H9 (cell line): ENCODE results near the gene EML2. TPM values are rescaled to one million over a fixed set of nuclear protein-coding genes. Genes with fewer than 3 reads are reported as not detected.

Experiments used
- DNase-seq: peaks from one replicate; pipeline ENCODE4 v3.0.0-alpha.2; 2017
- H2AFZ ChIP-seq: one replicate; pipeline ENCODE4 v1.6.1; 2013; ENCODE audit warnings: mild to moderate bottlenecking, low read length, control low read depth, moderate library complexity
- H2AK5ac ChIP-seq: 2 replicates; pipeline ENCODE4 v1.6.1; 2013; ENCODE audit warnings: low read length, control low read depth, mixed read lengths; ENCODE audit not compliant: insufficient read length
- H2BK120ac ChIP-seq: one replicate; pipeline ENCODE4 v1.6.1; 2013; ENCODE audit warnings: low read depth, mild to moderate bottlenecking, low read length, control low read depth, inconsistent platforms; ENCODE audit not compliant: poor library complexity, severe bottlenecking
- H2BK12ac ChIP-seq: 2 replicates; pipeline ENCODE4 v1.6.1; 2013; ENCODE audit warnings: low read length, control low read depth, mixed read lengths, low read depth; ENCODE audit not compliant: insufficient read length
- H2BK15ac ChIP-seq: 2 replicates; pipeline ENCODE4 v1.6.1; 2013; ENCODE audit warnings: low read depth, low read length, control low read depth
- H2BK20ac ChIP-seq: one replicate; pipeline ENCODE4 v1.6.1; 2013; ENCODE audit warnings: low read depth, mild to moderate bottlenecking, low read length, control low read depth, inconsistent platforms; ENCODE audit not compliant: poor library complexity, severe bottlenecking
- H2BK5ac ChIP-seq: 2 replicates; pipeline ENCODE4 v1.6.1; 2013; ENCODE audit warnings: low read length, control low read depth, mixed read lengths; ENCODE audit not compliant: insufficient read length
- H3K14ac ChIP-seq: 2 replicates; pipeline ENCODE4 v1.6.1; 2013; ENCODE audit warnings: low read length, control low read depth; ENCODE audit not compliant: insufficient read depth
- H3K18ac ChIP-seq: 2 replicates; pipeline ENCODE4 v1.6.1; 2013; ENCODE audit warnings: low read depth, mild to moderate bottlenecking, mixed read lengths, low read length, control low read depth; ENCODE audit not compliant: insufficient read length
- H3K23ac ChIP-seq: 2 replicates; pipeline ENCODE4 v1.6.1; 2013; ENCODE audit warnings: low read length, control low read depth, mixed read lengths, low read depth; ENCODE audit not compliant: insufficient read length
- H3K23me2 ChIP-seq: 2 replicates; pipeline ENCODE4 v1.6.1; 2013; ENCODE audit warnings: low read depth, mild to moderate bottlenecking, mixed read lengths, low read length, control low read depth; ENCODE audit not compliant: insufficient read length, poor library complexity, severe bottlenecking
- H3K27ac ChIP-seq: 2 replicates; pipeline ENCODE4 v1.5.1; 2013; ENCODE audit warnings: low read length, control low read depth, mixed read lengths, low read depth; ENCODE audit not compliant: insufficient read length
- H3K27me3 ChIP-seq: 2 replicates; pipeline ENCODE4 v1.6.1; 2013; ENCODE audit warnings: low read length, control low read depth, inconsistent platforms; ENCODE audit not compliant: insufficient read depth
- H3K4ac ChIP-seq: 2 replicates; pipeline ENCODE4 v1.6.1; 2013; ENCODE audit warnings: low read depth, mild to moderate bottlenecking, control low read depth, inconsistent platforms, low read length, moderate library complexity
- H3K4me1 ChIP-seq: 2 replicates; pipeline ENCODE4 v1.6.1; 2013; ENCODE audit warnings: low read length, control low read depth, inconsistent platforms; ENCODE audit not compliant: insufficient read depth
- H3K4me2 ChIP-seq: 2 replicates; pipeline ENCODE4 v1.6.1; 2013; ENCODE audit warnings: low read length, control low read depth, mixed read lengths; ENCODE audit not compliant: insufficient read length, insufficient read depth
- H3K56ac ChIP-seq: 2 replicates; pipeline ENCODE4 v1.6.1; 2013; ENCODE audit warnings: low read depth, mild to moderate bottlenecking, mixed read lengths, low read length, control low read depth; ENCODE audit not compliant: insufficient read length
- H3K79me1 ChIP-seq: 2 replicates; pipeline ENCODE4 v1.6.1; 2013; ENCODE audit warnings: low read depth, mild to moderate bottlenecking, moderate library complexity, low read length, control low read depth, inconsistent platforms; ENCODE audit not compliant: insufficient read depth, poor library complexity, severe bottlenecking
- H3K79me2 ChIP-seq: 2 replicates; pipeline ENCODE4 v1.6.1; 2013; ENCODE audit warnings: low read length, control low read depth, inconsistent platforms; ENCODE audit not compliant: insufficient read depth
- H3K9ac ChIP-seq: 2 replicates; pipeline ENCODE4 v1.6.1; 2013; ENCODE audit warnings: low read length, control low read depth, mixed read lengths; ENCODE audit not compliant: insufficient read length; ENCODE audit errors: extremely low read depth
- H3K9me3 ChIP-seq: one replicate; pipeline ENCODE4 v1.6.1; 2013; ENCODE audit warnings: low read depth, low read length, inconsistent platforms; ENCODE audit not compliant: control insufficient read depth
- H3T11ph ChIP-seq: one replicate; pipeline ENCODE4 v1.6.1; 2013; ENCODE audit warnings: mild to moderate bottlenecking, low read length, control low read depth, inconsistent platforms
- H4K20me1 ChIP-seq: one replicate; pipeline ENCODE4 v1.6.1; 2013; ENCODE audit not compliant: control insufficient read depth, insufficient read length, insufficient read depth
- H4K5ac ChIP-seq: 2 replicates; pipeline ENCODE4 v1.6.1; 2013; ENCODE audit warnings: low read depth, mild to moderate bottlenecking, mixed read lengths, low read length, control low read depth; ENCODE audit not compliant: insufficient read length
- H4K8ac ChIP-seq: replicated peaks from 2 replicates; pipeline ENCODE4 v1.6.1; 2013; ENCODE audit warnings: low read length, control low read depth, mixed read lengths, low read depth; ENCODE audit not compliant: insufficient read length
- H4K91ac ChIP-seq: 2 replicates; pipeline ENCODE4 v1.6.1; 2013; ENCODE audit warnings: low read depth, mild to moderate bottlenecking, moderate library complexity, mixed read lengths, low read length, control low read depth; ENCODE audit not compliant: insufficient read length
- H3K27ac Mint-ChIP-seq, 3 experiments: 2 replicates in 2 of 3; 3 replicates in 1 of 3; pipeline ENCODE4 v1.8.0; 2020 to 2021; ENCODE audit warnings: mixed read lengths in 3 of 3, mild to moderate bottlenecking in 1 of 3, moderate library complexity in 1 of 3
- H3K27me3 Mint-ChIP-seq: 2 replicates; pipeline ENCODE4 v1.8.0; 2021; ENCODE audit warnings: low read depth, mild to moderate bottlenecking, moderate library complexity, mixed read lengths
- H3K36me3 Mint-ChIP-seq, 3 experiments: 2 replicates in 2 of 3; 3 replicates in 1 of 3; pipeline ENCODE4 v1.8.0; 2020 to 2021; ENCODE audit warnings: low read depth in 3 of 3, mixed read lengths in 3 of 3; ENCODE audit not compliant: insufficient read depth in 1 of 3
- H3K4me1 Mint-ChIP-seq, 2 experiments: 2 replicates each; pipeline ENCODE4 v1.8.0; 2020; ENCODE audit warnings: mixed read lengths in 2 of 2
- H3K4me3 Mint-ChIP-seq, 2 experiments: 2 replicates in 1 of 2; 3 replicates in 1 of 2; pipeline ENCODE4 v1.8.0; 2020 to 2021; ENCODE audit warnings: mild to moderate bottlenecking in 2 of 2, mixed read lengths in 2 of 2, moderate library complexity in 1 of 2
- H3K9me3 Mint-ChIP-seq, 2 experiments: 2 replicates in 1 of 2; 3 replicates in 1 of 2; pipeline ENCODE4 v1.8.0; 2020; ENCODE audit warnings: mild to moderate bottlenecking in 2 of 2, mixed read lengths in 2 of 2, moderate library complexity in 1 of 2
- WGBS: extraction: QIAGEN DNeasy Blood & Tissue Kit; methylation state at CpG from one replicate; pipeline ENCODE4 v1.1.7; 2013; ENCODE audit warnings: missing lambda C conversion rate, low lambda C conversion rate, mixed read lengths; ENCODE audit not compliant: insufficient read length; ENCODE audit errors: extremely low coverage; 5-methylcytosine and 5-hydroxymethylcytosine counted together
- microRNA-seq: library from miRNA; unstranded; fragments of <30 nt; microRNA quantifications from one replicate; pipeline ENCODE4, GENCODE V29; 2020; ENCODE audit warnings: borderline microRNAs expressed
- total RNA-seq: library from RNA; stranded (reverse); gene quantifications from 2 replicates; pipeline ENCODE4 v1.2.1, GENCODE V29; 2021
- TF ChIP-seq, protein P1 (sequence below): fragments of 200-600 bp; sonication (generic); conservative IDR thresholded peaks from 3 replicates; pipeline ENCODE4 v1.8.0; 2021; ENCODE audit warnings: antibody characterized with exemption, mild to moderate bottlenecking

The EML2 gene
- total RNA-seq, 1 experiment from 2014 or later: 22.6 TPM

DNA sequence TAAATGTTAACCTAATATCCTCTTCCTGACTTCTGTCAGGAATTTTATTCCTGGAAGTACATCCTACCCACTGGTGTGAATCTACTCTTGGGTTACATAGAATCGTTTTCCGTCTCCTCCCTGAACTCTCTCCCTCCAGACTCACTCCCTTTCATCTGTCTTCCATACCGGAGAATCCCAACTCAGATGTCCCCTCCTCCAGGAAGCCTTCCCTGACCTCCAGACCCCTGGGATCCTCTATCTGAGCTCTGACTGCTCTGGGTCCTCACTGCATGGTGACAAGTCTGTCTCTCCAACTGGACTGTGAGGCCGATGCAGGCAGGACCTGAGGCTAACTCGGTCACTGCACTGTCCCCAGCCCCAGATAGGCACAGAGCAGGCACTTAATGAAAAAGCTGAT is 79.2 kb downstream of the EML2 start:
- Mint-ChIP-seq H3K4me1 (peaks cover 17 to 18% of the 10 kb centered on the region in 2 experiments), H3K27ac (peak overlapping the region in 2 of 3 experiments; percentile 3 to 40; a peak in 2 of 7 replicates), H3K36me3 (no peaks in the 10 kb centered on the region; a peak in 1 of 7 replicates), H3K27me3 (no peaks in the 10 kb centered on the region), H3K4me3 (no peak overlapping the region), H3K9me3 (no peaks in the 10 kb centered on the region)
- no peak overlapping the region for H4K8ac ChIP-seq
- no peak overlapping the region for H3K56ac ChIP-seq
- no peak overlapping the region for H2BK120ac ChIP-seq
- no peak overlapping the region for H2BK15ac ChIP-seq
- no peak overlapping the region for H3K18ac ChIP-seq
- no peak overlapping the region for H3K14ac ChIP-seq
- no peak for DNase-seq
- no peaks in the 10 kb centered on the region for H3K27me3 ChIP-seq
- no peak overlapping the region for H3K23ac ChIP-seq
- no peaks in the 10 kb centered on the region for H3K79me1 ChIP-seq
- peaks cover 4% of the 10 kb centered on the region; the same call in 1 of the 2 replicates for H3K4me1 ChIP-seq
- no CpG with 5 or more reads among the region's 5 CpGs for whole genome bisulfite sequencing
- no peak overlapping the region for H4K91ac ChIP-seq
- no peaks in the 10 kb centered on the region for H3K23me2 ChIP-seq
- no peak overlapping the region for H2BK12ac ChIP-seq
- TF ChIP-seq, protein P1, sequence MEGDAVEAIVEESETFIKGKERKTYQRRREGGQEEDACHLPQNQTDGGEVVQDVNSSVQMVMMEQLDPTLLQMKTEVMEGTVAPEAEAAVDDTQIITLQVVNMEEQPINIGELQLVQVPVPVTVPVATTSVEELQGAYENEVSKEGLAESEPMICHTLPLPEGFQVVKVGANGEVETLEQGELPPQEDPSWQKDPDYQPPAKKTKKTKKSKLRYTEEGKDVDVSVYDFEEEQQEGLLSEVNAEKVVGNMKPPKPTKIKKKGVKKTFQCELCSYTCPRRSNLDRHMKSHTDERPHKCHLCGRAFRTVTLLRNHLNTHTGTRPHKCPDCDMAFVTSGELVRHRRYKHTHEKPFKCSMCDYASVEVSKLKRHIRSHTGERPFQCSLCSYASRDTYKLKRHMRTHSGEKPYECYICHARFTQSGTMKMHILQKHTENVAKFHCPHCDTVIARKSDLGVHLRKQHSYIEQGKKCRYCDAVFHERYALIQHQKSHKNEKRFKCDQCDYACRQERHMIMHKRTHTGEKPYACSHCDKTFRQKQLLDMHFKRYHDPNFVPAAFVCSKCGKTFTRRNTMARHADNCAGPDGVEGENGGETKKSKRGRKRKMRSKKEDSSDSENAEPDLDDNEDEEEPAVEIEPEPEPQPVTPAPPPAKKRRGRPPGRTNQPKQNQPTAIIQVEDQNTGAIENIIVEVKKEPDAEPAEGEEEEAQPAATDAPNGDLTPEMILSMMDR: no peak
- 0 out of 2 replicates have a peak, but pooled peaks cover 2% of the 10 kb centered on the region for H3K79me2 ChIP-seq
- no peak overlapping the region for H2BK5ac ChIP-seq
- no peak overlapping the region for H3K4me2 ChIP-seq
- H2AK5ac ChIP-seq: no peak overlapping the region
- no peak overlapping the region for H3K9ac ChIP-seq
- H3K27ac ChIP-seq: no peak overlapping the region
- H3T11ph ChIP-seq: no peak overlapping the region
- H2BK20ac ChIP-seq: no peak overlapping the region
- H2AFZ ChIP-seq: no peak overlapping the region
- no peaks in the 10 kb centered on the region for H3K9me3 ChIP-seq
- H4K20me1 ChIP-seq: no peaks in the 10 kb centered on the region
- H3K4ac ChIP-seq: no peak overlapping the region
- H4K5ac ChIP-seq: no peak overlapping the region

Small RNA genes within 50 kb of the gene (microRNA-seq; reads per million reads assigned to microRNA genes)
- 32.0 reads per million, percentile 62 among the genes with 10 or more reads in this experiment for gene MIR330
- not detected for gene MIR642A
- gene MIR642B: not detected

Other genes with a start within 250 kb of the EML2 start
- 40.4 and 42.6 TPM in 2 replicates for gene PPP1R13L, start 234.3 kb downstream of the EML2 start, total RNA-seq
- 43.4 and 48.7 TPM in 2 replicates for gene POLR1G, start 232.8 kb downstream of the EML2 start, total RNA-seq
- gene ERCC1, start 215.5 kb downstream of the EML2 start, total RNA-seq: 62.4 and 66.7 TPM in 2 replicates
- gene FOSB, start 171.4 kb downstream of the EML2 start, total RNA-seq: 1.7 and 2.5 TPM in 2 replicates
- 18.9 and 20.1 TPM in 2 replicates for gene RTN2, start 142.3 kb downstream of the EML2 start, total RNA-seq
- 7.7 and 8.1 TPM in 2 replicates for gene PPM1N, start 141.0 kb downstream of the EML2 start, total RNA-seq
- 157 and 162 TPM in 2 replicates for gene VASP, start 131.9 kb downstream of the EML2 start, total RNA-seq
- gene OPA3, start 54.6 kb downstream of the EML2 start, total RNA-seq: 13.0 and 14.7 TPM in 2 replicates
- gene GPR4, start 37.2 kb downstream of the EML2 start, total RNA-seq: 0.07 TPM in 1 of 2 replicates, not detected in the other
- gene GIPR, start 28.8 kb upstream of the EML2 start, total RNA-seq: 0.55 and 0.61 TPM in 2 replicates
- 793 and 808 TPM in 2 replicates for gene SNRPD2, start 52.6 kb upstream of the EML2 start, total RNA-seq
- 13.7 and 14.1 TPM in 2 replicates for gene QPCTL, start 53.3 kb upstream of the EML2 start, total RNA-seq
- gene FBXO46, start 91.5 kb upstream of the EML2 start, total RNA-seq: 43.6 and 43.9 TPM in 2 replicates
- gene MEIOSIN, start 94.0 kb upstream of the EML2 start, total RNA-seq: 0.07 TPM in 1 of 2 replicates, not detected in the other
- 41.6 and 41.7 TPM in 2 replicates for gene SIX5, start 129.9 kb upstream of the EML2 start, total RNA-seq
- 63.9 and 67.4 TPM in 2 replicates for gene DMPK, start 143.1 kb upstream of the EML2 start, total RNA-seq
- gene DMWD, start 153.4 kb upstream of the EML2 start, total RNA-seq: 70.7 and 75.1 TPM in 2 replicates
- 0.29 and 0.55 TPM in 2 replicates for gene RSPH6A, start 175.9 kb upstream of the EML2 start, total RNA-seq
- 104 and 113 TPM in 2 replicates for gene SYMPK, start 223.8 kb upstream of the EML2 start, total RNA-seq
- 22.2 and 24.9 TPM in 2 replicates for gene FOXA3, start 224.9 kb upstream of the EML2 start, total RNA-seq
- 28.2 and 29.3 TPM in 2 replicates for gene IRF2BP1, start 246.7 kb upstream of the EML2 start, total RNA-seq